LNCAP (cell line): ENCODE measurements around the gene IFT80.

Experiments used
- TF ChIP-seq, protein P1 (sequence below): fragments of 450-650 bp; IDR thresholded peaks from 2 replicates; pipeline ENCODE4 v1.5.1; 2017; ENCODE audit warnings: mild to moderate bottlenecking

Gene IFT80

DNA sequence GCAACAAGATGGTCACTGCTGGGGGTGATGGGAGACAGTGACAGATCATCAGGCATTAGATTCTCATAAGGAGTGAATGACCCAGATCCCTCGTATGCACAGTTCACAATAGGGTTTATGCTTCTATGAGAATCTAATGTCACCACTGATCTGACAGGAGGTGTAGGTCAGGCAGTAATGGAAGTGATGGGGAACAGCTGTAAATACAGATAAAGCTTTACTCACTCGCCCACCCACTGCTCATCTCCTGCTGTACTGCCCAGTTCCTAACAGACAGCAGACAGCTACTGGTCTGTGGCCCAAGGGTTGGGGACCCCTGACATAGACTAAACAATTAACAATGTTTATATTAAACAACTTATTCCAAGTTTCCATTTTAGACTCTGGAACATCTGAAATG, 25.4 kb downstream of the IFT80 start:
- TF ChIP-seq, protein P1, sequence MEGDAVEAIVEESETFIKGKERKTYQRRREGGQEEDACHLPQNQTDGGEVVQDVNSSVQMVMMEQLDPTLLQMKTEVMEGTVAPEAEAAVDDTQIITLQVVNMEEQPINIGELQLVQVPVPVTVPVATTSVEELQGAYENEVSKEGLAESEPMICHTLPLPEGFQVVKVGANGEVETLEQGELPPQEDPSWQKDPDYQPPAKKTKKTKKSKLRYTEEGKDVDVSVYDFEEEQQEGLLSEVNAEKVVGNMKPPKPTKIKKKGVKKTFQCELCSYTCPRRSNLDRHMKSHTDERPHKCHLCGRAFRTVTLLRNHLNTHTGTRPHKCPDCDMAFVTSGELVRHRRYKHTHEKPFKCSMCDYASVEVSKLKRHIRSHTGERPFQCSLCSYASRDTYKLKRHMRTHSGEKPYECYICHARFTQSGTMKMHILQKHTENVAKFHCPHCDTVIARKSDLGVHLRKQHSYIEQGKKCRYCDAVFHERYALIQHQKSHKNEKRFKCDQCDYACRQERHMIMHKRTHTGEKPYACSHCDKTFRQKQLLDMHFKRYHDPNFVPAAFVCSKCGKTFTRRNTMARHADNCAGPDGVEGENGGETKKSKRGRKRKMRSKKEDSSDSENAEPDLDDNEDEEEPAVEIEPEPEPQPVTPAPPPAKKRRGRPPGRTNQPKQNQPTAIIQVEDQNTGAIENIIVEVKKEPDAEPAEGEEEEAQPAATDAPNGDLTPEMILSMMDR, result no peak

DNA sequence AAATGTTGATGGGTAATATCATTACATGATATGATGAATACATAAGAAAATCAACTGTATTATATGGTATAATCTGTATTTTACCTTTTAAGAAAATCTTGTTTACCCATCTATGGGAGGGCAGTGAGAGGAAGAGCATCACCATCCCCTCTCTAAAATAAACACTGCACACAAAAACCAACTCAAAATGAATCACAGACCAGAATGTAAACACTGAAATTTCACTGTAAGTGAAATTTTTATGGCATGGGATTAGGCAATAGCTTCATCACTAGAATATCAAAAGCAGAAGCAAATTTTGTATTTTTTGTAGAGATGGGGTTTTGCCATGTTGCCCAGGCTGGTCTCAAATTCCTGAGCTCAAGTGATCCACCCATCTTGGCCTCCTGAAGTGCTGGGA, 26.2 kb downstream of the IFT80 start:
- TF ChIP-seq, protein P1, result no peak

DNA sequence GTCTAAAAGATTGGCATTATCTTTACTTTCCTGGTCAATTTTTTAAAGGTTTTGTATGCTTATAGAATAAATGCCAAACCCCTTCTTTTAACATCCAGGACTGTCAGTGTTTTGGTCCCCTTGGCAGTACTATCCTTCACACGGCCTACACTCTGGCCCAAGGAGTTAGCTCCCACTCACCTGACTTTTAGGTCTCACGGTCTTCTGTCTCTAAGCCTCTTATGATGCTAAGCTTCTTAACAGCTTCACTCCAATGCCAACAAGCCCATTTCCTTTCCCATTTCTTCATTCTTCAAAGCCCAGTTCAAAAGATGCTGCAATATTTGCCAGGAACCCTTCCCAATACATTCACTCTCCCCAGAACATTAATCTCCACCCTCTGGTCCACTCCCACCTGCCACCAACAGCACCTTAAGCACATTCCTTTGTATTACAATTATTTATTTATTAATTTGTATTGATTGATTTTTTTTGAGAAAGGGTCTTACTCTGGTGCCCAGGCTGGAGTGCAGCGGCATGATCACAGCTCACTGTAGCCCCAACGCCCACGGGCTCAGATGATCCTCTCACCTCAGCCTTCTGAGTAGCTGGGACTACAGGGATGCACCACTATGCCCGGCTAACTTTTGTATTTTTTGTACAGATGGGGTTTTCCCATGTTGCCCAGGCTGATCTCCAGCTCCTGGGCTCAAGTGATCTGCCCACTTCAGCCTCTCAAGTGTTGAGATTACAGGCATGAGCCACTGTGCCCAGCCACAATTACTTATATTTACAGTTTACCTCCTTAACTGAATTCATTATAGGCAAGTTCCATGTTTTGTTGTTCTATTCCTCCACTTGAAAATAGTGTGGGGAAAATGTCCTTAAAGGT, 27.8 kb downstream of the IFT80 start:
- TF ChIP-seq, protein P1, result no peak

DNA sequence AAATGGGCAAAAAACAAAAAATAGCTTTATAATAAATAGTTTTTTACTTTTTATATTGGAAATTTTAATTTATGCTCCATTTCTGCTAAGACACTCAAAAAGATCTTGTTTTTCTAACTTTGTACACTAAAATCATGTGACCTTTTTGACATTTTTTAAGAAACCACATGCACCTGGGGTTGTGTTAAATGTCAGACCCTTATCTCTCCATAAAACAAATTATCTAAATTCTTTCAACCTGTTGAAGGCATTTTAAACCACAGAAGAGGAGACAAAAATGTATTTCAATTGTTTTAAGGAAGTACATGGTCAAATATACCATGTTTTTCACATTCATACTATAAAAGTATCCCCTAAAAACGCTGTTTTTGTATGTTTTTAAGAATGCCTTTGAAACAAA, 29.2 kb downstream of the IFT80 start:
- TF ChIP-seq, protein P1, result no peak

DNA sequence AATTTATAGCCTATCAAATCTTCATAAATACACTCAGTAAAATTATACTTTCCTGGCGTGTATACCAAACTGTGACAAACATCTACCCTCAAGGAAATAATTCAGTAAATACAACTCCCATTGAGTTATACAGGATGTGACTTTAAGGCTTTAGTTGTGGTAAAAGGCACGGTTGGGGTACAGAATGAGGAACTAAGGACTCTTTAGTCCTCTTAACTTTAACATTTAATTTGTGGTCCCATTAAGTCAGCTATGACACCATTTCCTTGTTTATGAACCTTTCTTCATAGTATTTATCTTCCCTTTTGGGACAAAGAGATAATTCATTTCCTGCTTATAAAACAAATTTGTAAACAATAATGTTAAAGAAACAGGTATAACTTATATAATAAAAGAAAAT, 30.2 kb downstream of the IFT80 start:
- TF ChIP-seq, protein P1, result no peak

DNA sequence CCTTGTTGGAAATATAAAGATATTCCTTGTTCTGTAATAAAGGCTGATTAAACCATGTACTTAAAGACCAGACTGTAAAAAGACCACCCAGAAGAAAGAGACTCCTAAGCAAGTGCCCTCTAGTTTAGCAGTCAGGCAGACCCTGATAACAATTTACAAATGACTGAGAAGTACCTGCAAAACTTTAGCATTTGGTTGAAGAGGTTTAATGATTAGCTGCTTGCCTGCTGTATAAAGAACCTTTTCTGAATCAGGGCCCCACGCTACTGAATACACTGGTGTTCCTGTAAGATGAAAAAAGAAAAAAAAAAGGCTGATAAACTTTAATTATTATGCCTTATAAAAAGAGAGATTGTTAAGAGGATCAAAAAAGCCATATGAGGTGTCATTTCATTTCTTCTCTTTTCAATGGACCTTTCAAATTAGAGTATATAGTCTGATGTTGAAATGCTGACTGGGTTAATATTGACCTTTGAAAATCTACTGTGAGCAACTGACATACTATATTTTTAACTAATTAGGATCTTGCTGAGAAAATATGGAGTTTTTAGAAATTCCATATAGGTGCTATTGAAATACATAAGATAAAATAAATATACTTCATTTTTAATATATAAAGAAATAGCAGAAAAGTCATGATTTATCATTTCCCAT, 33.0 kb downstream of the IFT80 start:
- TF ChIP-seq, protein P1, result no peak

DNA sequence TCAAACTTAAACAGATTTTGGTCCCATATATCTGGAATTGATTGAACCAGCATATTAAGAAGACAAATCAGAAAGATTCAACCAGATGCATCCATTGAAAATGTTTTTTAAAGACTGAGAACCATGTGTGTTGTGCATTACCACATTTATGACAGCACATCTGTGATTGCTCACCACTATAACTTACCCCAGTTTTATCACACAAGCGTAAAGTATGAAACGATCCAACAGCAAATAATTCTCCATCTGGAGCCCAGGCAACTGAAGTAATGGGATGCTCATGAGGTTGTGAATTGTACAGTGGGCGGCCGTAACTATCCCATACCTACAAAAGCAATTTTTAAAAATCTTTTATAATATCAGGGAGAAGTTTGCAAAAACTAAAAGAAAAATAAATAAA, 43.2 kb downstream of the IFT80 start:
- TF ChIP-seq, protein P1, result no peak
